ENCODE results near the gene CD7. TPM values are rescaled to one million over a fixed set of nuclear protein-coding genes. Genes with fewer than 3 reads are reported as not detected.

Gene CD7
- polyA plus RNA-seq, 1 of the 3 experiments (the other 2 are of a cell fraction): 0.07 TPM

- Histone ChIP-seq H3K27ac (ENCODE audit: low read depth in 2 of 2, low read length in 1 of 2) (no peak overlapping the region), H3F3A (replicated peaks; ENCODE audit: insufficient read depth) (peaks cover 6% of the 10 kb centered on the region), H3K9me3 (no peaks in the 10 kb centered on the region), H3K27me3 (ENCODE audit: insufficient read depth) (no peaks in the 10 kb centered on the region; the same call in none of the 2 replicates), H3K4me2 (peak overlapping the region; percentile 78), H2AFZ (ENCODE audit: low read depth) (peak overlapping the region; percentile 61), H4K20me1 (ENCODE audit: insufficient read depth) (no peaks in the 10 kb centered on the region), H3K9me2 (no peaks in the 10 kb centered on the region), H3K4me1 (ENCODE audit: control insufficient read depth in 1 of 2, insufficient read depth in 2 of 2, low read depth in 1 of 2, low read length in 1 of 2) (peaks cover 18 to 46% of the 10 kb centered on the region in 2 experiments; a peak in 3 of 4 replicates), H3K79me2 (ENCODE audit: insufficient read depth) (no peaks in the 10 kb centered on the region), H3K4me3 (ENCODE audit: low read depth in 2 of 2, low read length in 1 of 2) (peak overlapping the region; percentile 17 to 36; a peak in 3 of 4 replicates), H3K36me3 (replicated peaks in 1 of 2; ENCODE audit: control insufficient read depth in 1 of 2, insufficient read depth in 2 of 2, low read length in 1 of 2) (no peaks in the 10 kb centered on the region), H3K9ac (no peak overlapping the region)
- CTCF ChIA-PET: interaction anchor here (0.7 to 6.4 kb wide), 9 partner anchors 9 to 304 kb away, joined by 3 to 69 read pairs (median 4); no protein-coding TSS in a partner anchor
- POLR2A ChIA-PET: no interaction called here
- no peak for DNase-seq
- 60% methylated on average over 13 of the region's 16 CpGs for WGBS (ENCODE audit: low lambda C conversion rate)
- TF ChIP-seq FOSL2 (IDR thresholded peaks at IDR 0.05; ENCODE audit: borderline replicate concordance, low read depth): no peak
- TF ChIP-seq POLR2AphosphoS5 (IDR thresholded peaks at IDR 0.05; ENCODE audit: low read depth, low read length): no peak
- no peak for TF ChIP-seq RFX5 (IDR thresholded peaks at IDR 0.05; ENCODE audit: low read length)
- TF ChIP-seq CHD2 (IDR thresholded peaks at IDR 0.05; ENCODE audit: low read length, partially characterized antibody): no peak
- TF ChIP-seq FOXM1 (IDR thresholded peaks at IDR 0.05; ENCODE audit: low read depth): no peak
- no peak for TF ChIP-seq TAF1 (IDR thresholded peaks at IDR 0.05; ENCODE audit: borderline replicate concordance, low read depth, low read length)
- no peak for TF ChIP-seq TCF12 (IDR thresholded peaks at IDR 0.05)
- no peak for TF ChIP-seq SIN3A (IDR thresholded peaks at IDR 0.05; ENCODE audit: borderline replicate concordance, low read depth, low read length)
- no peak for TF ChIP-seq USF2 (IDR thresholded peaks at IDR 0.05; ENCODE audit: borderline replicate concordance, low read depth, low read length)
Measured at GRCh38 chr17:82334622-82335394, 17.4 kb upstream of the CD7 start.

- Histone ChIP-seq H2AFZ (ENCODE audit: low read depth) (no peak overlapping the region), H3F3A (replicated peaks; ENCODE audit: insufficient read depth) (peaks cover 6% of the 10 kb centered on the region), H3K27ac (ENCODE audit: low read depth in 2 of 2, low read length in 1 of 2) (no peak overlapping the region), H3K4me2 (peak overlapping the region; percentile 78), H3K9me2 (no peaks in the 10 kb centered on the region), H3K9ac (no peak overlapping the region), H3K79me2 (ENCODE audit: insufficient read depth) (no peaks in the 10 kb centered on the region), H3K27me3 (ENCODE audit: insufficient read depth) (no peaks in the 10 kb centered on the region; the same call in none of the 2 replicates), H3K4me1 (ENCODE audit: control insufficient read depth in 1 of 2, insufficient read depth in 2 of 2, low read depth in 1 of 2, low read length in 1 of 2) (peaks cover 18 to 47% of the 10 kb centered on the region in 2 experiments; a peak in 3 of 4 replicates), H3K36me3 (replicated peaks in 1 of 2; ENCODE audit: control insufficient read depth in 1 of 2, insufficient read depth in 2 of 2, low read length in 1 of 2) (no peaks in the 10 kb centered on the region), H3K4me3 (ENCODE audit: low read depth in 2 of 2, low read length in 1 of 2) (no peak overlapping the region), H4K20me1 (ENCODE audit: insufficient read depth) (no peaks in the 10 kb centered on the region), H3K9me3 (no peaks in the 10 kb centered on the region)
- 89% methylated on average over 23 of the region's 25 CpGs for WGBS (ENCODE audit: low lambda C conversion rate)
- CTCF ChIA-PET: interaction anchor here (0.5 to 6.4 kb wide), 12 partner anchors 8 to 304 kb away, joined by 3 to 69 read pairs (median 4); no protein-coding TSS in a partner anchor
- POLR2A ChIA-PET: no interaction called here
- DNase-seq: no peak
- TF ChIP-seq YY1 (IDR thresholded peaks at IDR 0.05; ENCODE audit: low read depth) (no peak), POLR2AphosphoS5 (IDR thresholded peaks at IDR 0.05; ENCODE audit: low read depth, low read length) (no peak), MEF2A (IDR thresholded peaks at IDR 0.05; ENCODE audit: borderline replicate concordance, low read depth) (no peak), TAF1 (IDR thresholded peaks at IDR 0.05; ENCODE audit: borderline replicate concordance, low read depth, low read length) (no peak), USF1 (IDR thresholded peaks at IDR 0.05; ENCODE audit: borderline replicate concordance, low read depth) (no peak), EZH2phosphoT487 (IDR thresholded peaks at IDR 0.05; ENCODE audit: borderline replicate concordance, low read depth) (no peak), ZBTB33 (IDR thresholded peaks at IDR 0.05; ENCODE audit: borderline replicate concordance, low read depth) (no peak), RAD21 (IDR thresholded peaks at IDR 0.05; ENCODE audit: low read length) (no peak), TEAD4 (IDR thresholded peaks at IDR 0.05; ENCODE audit: borderline replicate concordance, insufficient read depth) (no peak), GATA2 (CRISPR knock-in tag; IDR thresholded peaks at IDR 0.05) (no peak), TCF12 (IDR thresholded peaks at IDR 0.05) (no peak), FOXJ3 (CRISPR knock-in tag; IDR thresholded peaks at IDR 0.05) (no peak), FOSL2 (IDR thresholded peaks at IDR 0.05; ENCODE audit: borderline replicate concordance, low read depth) (no peak), RXRA (IDR thresholded peaks at IDR 0.05; ENCODE audit: borderline replicate concordance, low read depth) (no peak), PBX3 (IDR thresholded peaks at IDR 0.05) (no peak), USF2 (IDR thresholded peaks at IDR 0.05; ENCODE audit: borderline replicate concordance, low read depth, low read length) (no peak)
Measured at GRCh38 chr17:82334204-82334621, 16.8 kb upstream of the CD7 start.

Measured in SK-N-SH (cell line).